ENCODE data around the gene LAMC1.

LAMC1 gene

GRCh38 chr1:183023146-183023600, at the start of gene LAMC1:
Gene LAMC1 (plus strand): TSS chr1:183023420. CDS start chr1:183023717, 297 bp downstream.
- DNase-seq (ENCODE audit: low read depth in 2 of 2) = no peak

- no peak for DNase-seq (ENCODE audit: low read depth in 2 of 2)
These were observed 48.6 kb upstream of the LAMC1 start for GRCh38 chr1:182974506-182975191.

GRCh38 chr1:182977480-182977879, 45.7 kb upstream of the LAMC1 start:
- DNase-seq (ENCODE audit: low read depth in 2 of 2) = no peak

- no peak for DNase-seq (ENCODE audit: low read depth in 2 of 2)
These were observed 44.9 kb upstream of the LAMC1 start for GRCh38 chr1:182978151-182978853.

GRCh38 chr1:182984138-182984537, 39.1 kb upstream of the LAMC1 start:
- no peak for DNase-seq (ENCODE audit: low read depth in 2 of 2)

GRCh38 chr1:182984621-182985020, 38.6 kb upstream of the LAMC1 start:
- DNase-seq (ENCODE audit: low read depth in 2 of 2) = no peak

GRCh38 chr1:182985876-182986275, 37.3 kb upstream of the LAMC1 start:
- DNase-seq (ENCODE audit: low read depth in 2 of 2) = no peak

- DNase-seq (ENCODE audit: low read depth in 2 of 2) = no peak
These were observed 32.6 kb upstream of the LAMC1 start for GRCh38 chr1:182990413-182991144.

GRCh38 chr1:182993746-182994145, 29.5 kb upstream of the LAMC1 start:
- DNase-seq (ENCODE audit: low read depth in 2 of 2) = no peak

GRCh38 chr1:182995894-182996293, 27.3 kb upstream of the LAMC1 start:
- DNase-seq (ENCODE audit: low read depth in 2 of 2) = no peak

GRCh38 chr1:182996816-182997215, 26.4 kb upstream of the LAMC1 start:
- DNase-seq (ENCODE audit: low read depth in 2 of 2) = no peak

- no peak for DNase-seq (ENCODE audit: low read depth in 2 of 2)
These were observed 24.7 kb upstream of the LAMC1 start for GRCh38 chr1:182998482-182998881.

GRCh38 chr1:183000167-183000962, 22.9 kb upstream of the LAMC1 start:
- no peak for DNase-seq (ENCODE audit: low read depth in 2 of 2)

- DNase-seq (ENCODE audit: low read depth in 2 of 2) = no peak
These were observed 21.0 kb upstream of the LAMC1 start for GRCh38 chr1:183002267-183002666.

GRCh38 chr1:183002797-183003196, 20.4 kb upstream of the LAMC1 start:
- DNase-seq (ENCODE audit: low read depth in 2 of 2) = no peak

- no peak for DNase-seq (ENCODE audit: low read depth in 2 of 2)
These were observed 20.0 kb upstream of the LAMC1 start for GRCh38 chr1:183003203-183003602.

GRCh38 chr1:183004141-183004540, 19.1 kb upstream of the LAMC1 start:
- no peak for DNase-seq (ENCODE audit: low read depth in 2 of 2)

GRCh38 chr1:183011859-183012258, 11.4 kb upstream of the LAMC1 start:
- no peak for DNase-seq (ENCODE audit: low read depth in 2 of 2)

- DNase-seq (ENCODE audit: low read depth in 2 of 2) = no peak
These were observed 10.8 kb upstream of the LAMC1 start for GRCh38 chr1:183012301-183012994.

GRCh38 chr1:183019139-183019740, 4.0 kb upstream of the LAMC1 start:
- DNase-seq (ENCODE audit: low read depth in 2 of 2) = no peak

- DNase-seq (ENCODE audit: low read depth in 2 of 2) = no peak
These were observed 3.4 kb upstream of the LAMC1 start for GRCh38 chr1:183019860-183020259.
